Sigmoid colon (tissue), 7 donors: ENCODE data around the gene HNRNPAB. TPM values are rescaled to one million over a fixed set of nuclear protein-coding genes. Genes with fewer than 3 reads are reported as not detected.
"Not testable (repeated sequence)": the region's sequence is repeated elsewhere in the genome, so short reads cannot be mapped to it uniquely, and the experiment has no call there.

Experiments used
- DNase-seq: peaks from one replicate; pipeline ENCODE4 v3.0.0-alpha.2; 2019
- H3K27ac ChIP-seq, 4 donors: fragments of 200-600 bp; sonication (generic); one replicate each; pipeline ENCODE4 v1.5.1; 2016 to 2019; ENCODE audit warnings: mild to moderate bottlenecking in 1 of 4
- H3K27me3 ChIP-seq, 3 donors: fragments of 200-600 bp; sonication (generic); one replicate each; pipeline ENCODE4 v1.5.1; 2019; ENCODE audit warnings: mild to moderate bottlenecking in 1 of 3
- H3K36me3 ChIP-seq, 4 donors: fragments of 200-600 bp; sonication (generic); one replicate each; pipeline ENCODE4 v1.5.1; 2016 to 2019
- H3K4me1 ChIP-seq, 4 donors: fragments of 200-600 bp; sonication (generic); one replicate each; pipeline ENCODE4 v1.5.1; 2017 to 2019
- H3K4me3 ChIP-seq, 4 donors: fragments of 200-600 bp; sonication (generic); one replicate each; pipeline ENCODE4 v1.5.1; 2017 to 2019; ENCODE audit warnings: mild to moderate bottlenecking in 2 of 4, moderate library complexity in 1 of 4
- H3K9me3 ChIP-seq, 4 donors: fragments of 200-600 bp in 3 of 4; sonication (generic) in 3 of 4; one replicate each; pipeline versions ENCODE4 v1.5.1 to v1.6.1; 2013 to 2019
- CTCF ChIP-seq, 4 experiments: fragments of 450-650 bp in 3 of 4; fragments of 200-600 bp in 1 of 4; IDR thresholded peaks; one replicate each; pipeline ENCODE4 v1.5.1; 2016 to 2019; ENCODE audit warnings: antibody characterized with exemption in 4 of 4, mild to moderate bottlenecking in 3 of 4, moderate library complexity in 2 of 4
- EP300 ChIP-seq, 4 donors: sonication (generic); formaldehyde crosslinking; IDR thresholded peaks; one replicate each; pipeline ENCODE4 v1.6.1; 2017; ENCODE audit warnings: antibody characterized with exemption in 4 of 4
- POLR2A ChIP-seq, 2 donors: fragments of 450-650 bp; IDR thresholded peaks; one replicate each; pipeline ENCODE4 v1.6.1; 2016; ENCODE audit warnings: antibody characterized with exemption in 2 of 2, mild to moderate bottlenecking in 2 of 2, moderate library complexity in 2 of 2
- POLR2AphosphoS5 ChIP-seq, 4 donors: sonication (generic); formaldehyde crosslinking; IDR thresholded peaks; one replicate each; pipeline ENCODE4 v1.6.1; 2017; ENCODE audit warnings: antibody characterized with exemption in 4 of 4
- WGBS, 2 donors: extraction: QIAGEN DNeasy Blood & Tissue Kit; methylation state at CpG; one replicate each; pipeline ENCODE4 v1.1.7; 2013; 5-methylcytosine and 5-hydroxymethylcytosine counted together
- intact Hi-C: fragments of 100-400 bp; cut with DNase I; formaldehyde crosslinking; loops from one replicate; pipeline ENCODE4 v1.15.1; 2023
- polyA plus RNA-seq, 3 donors: library from polyadenylated mRNA; stranded (reverse); fragments of 200-250 nt; gene quantifications; one replicate each; pipeline ENCODE4 v1.2.3, GENCODE V29; 2013
- total RNA-seq, 4 donors: library from RNA; depleted of rRNA; stranded (reverse); fragments of >200 nt; gene quantifications; one replicate each; pipeline ENCODE4 v1.1.0, GENCODE V29; 2016
- donor health status: healthy with polysubstance abuse.
- donor health status: Bipolar disorder and iron deficiency.
- donor health status: healthy.

The HNRNPAB gene
- total and polyA plus RNA-seq, 7 donors: 77.8 to 227 (median 101) TPM

- no peak for DNase-seq
- H3K36me3 ChIP-seq: peaks cover 0 to 61% (median 11%) of the 10 kb centered on the region in 4 donors
Measured at GRCh38 chr5:178228609-178229008, 24.3 kb downstream of the HNRNPAB start.

GRCh38 chr5:178229111-178229510 is 24.8 kb downstream of the HNRNPAB start:
- DNase-seq, intact Hi-C loops, H3K4me3 ChIP-seq, H3K27ac ChIP-seq, H3K9me3 ChIP-seq, H3K27me3 ChIP-seq: not testable (repeated sequence)
- peaks cover 0 to 60% (median 11%) of the 10 kb centered on the region in 4 donors for H3K36me3 ChIP-seq
- H3K4me1 ChIP-seq: peaks cover 0 to 29% (median 27%) of the 10 kb centered on the region in 4 donors
- 92 to 95% methylated on average over 13 of the region's 13 CpGs for WGBS, 2 donors

More at GRCh38 chr5:178228609-178229008, 24.3 kb downstream of the HNRNPAB start:
- Histone ChIP-seq H3K27me3 (no peaks in the 10 kb centered on the region), H3K9me3 (no peaks in the 10 kb centered on the region), H3K4me1 (peaks cover 0 to 29% (median 27%) of the 10 kb centered on the region in 4 donors), H3K27ac (no peak overlapping the region), H3K4me3 (no peak overlapping the region)
- WGBS, 2 donors: 95% methylated on average over 11 of the region's 11 CpGs
- TF ChIP-seq POLR2A (IDR thresholded peaks at IDR 0.05) (no peak), CTCF (IDR thresholded peaks at IDR 0.05) (no peak)
- intact Hi-C loops: no loop called here

DNA sequence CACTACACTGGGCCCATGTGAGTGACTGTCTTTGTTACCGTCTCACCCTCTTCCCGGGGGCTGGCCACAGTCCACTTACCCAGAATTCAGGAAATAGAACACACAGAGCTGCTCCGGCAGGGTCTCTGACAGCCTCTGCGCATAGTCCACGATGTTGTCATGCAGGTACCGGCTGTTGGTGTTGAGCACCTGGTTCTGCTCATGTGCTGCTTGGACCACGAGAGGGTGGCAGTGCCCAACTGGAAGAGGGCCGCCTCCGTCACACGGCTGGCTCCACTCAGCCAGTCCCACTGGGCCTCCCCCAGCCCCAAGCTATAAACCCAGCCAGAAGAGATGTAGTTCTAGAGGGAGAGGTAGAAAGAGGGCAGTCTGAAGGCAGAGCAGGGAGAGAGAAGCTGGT is 25.5 kb downstream of the HNRNPAB start:
- TF ChIP-seq POLR2AphosphoS5 (IDR thresholded peaks at IDR 0.05): no peak
- TF ChIP-seq POLR2A (IDR thresholded peaks at IDR 0.05): no peak
- no peak for TF ChIP-seq CTCF (IDR thresholded peaks at IDR 0.05)
- no peak for TF ChIP-seq EP300 (IDR thresholded peaks at IDR 0.05)
- H3K27me3 ChIP-seq: no peaks in the 10 kb centered on the region
- intact Hi-C loops: no loop called here
- no peak overlapping the region for H3K4me3 ChIP-seq
- H3K27ac ChIP-seq: no peak overlapping the region
- no peak for DNase-seq
- H3K36me3 ChIP-seq: peaks cover 0 to 54% (median 8%) of the 10 kb centered on the region in 4 donors
- peaks cover 0 to 29% (median 27%) of the 10 kb centered on the region in 4 donors for H3K4me1 ChIP-seq
- 92 to 96% methylated on average over 10 of the region's 10 CpGs for WGBS, 2 donors
- no peaks in the 10 kb centered on the region for H3K9me3 ChIP-seq

- Histone ChIP-seq H3K36me3 (peaks cover 0 to 45% (median 8%) of the 10 kb centered on the region in 4 donors), H3K27ac (peak overlapping the region in 2 of 4 donors; percentile 87 to 97), H3K27me3 (no peaks in the 10 kb centered on the region), H3K4me3 (peak overlapping the region; percentile 65 to 92 (median 80)), H3K4me1 (peaks cover 0 to 29% (median 27%) of the 10 kb centered on the region in 4 donors), H3K9me3 (no peaks in the 10 kb centered on the region)
- TF ChIP-seq CTCF (IDR thresholded peaks at IDR 0.05): no peak
- no peak for TF ChIP-seq EP300 (IDR thresholded peaks at IDR 0.05)
- no peak for TF ChIP-seq POLR2AphosphoS5 (IDR thresholded peaks at IDR 0.05)
- TF ChIP-seq POLR2A (IDR thresholded peaks at IDR 0.05): no peak
- intact Hi-C loops: no loop called here
- DNase-seq: no peak
- 35 to 69% methylated on average over 9 of the region's 9 CpGs for WGBS, 2 donors
Measured at GRCh38 chr5:178230879-178231538, 26.7 kb downstream of the HNRNPAB start.

- H3K9me3 ChIP-seq: no peaks in the 10 kb centered on the region
- H3K4me3 ChIP-seq: peak overlapping the region; percentile 65 to 92 (median 80)
- peaks cover 0 to 40% (median 8%) of the 10 kb centered on the region in 4 donors for H3K36me3 ChIP-seq
- no peak for TF ChIP-seq POLR2A (IDR thresholded peaks at IDR 0.05)
- TF ChIP-seq POLR2AphosphoS5 (IDR thresholded peaks at IDR 0.05): no peak
- TF ChIP-seq CTCF (IDR thresholded peaks at IDR 0.05): no peak
- intact Hi-C loops: loop anchor here (2.0 kb wide), 3 partner anchors 27 to 395 kb away; partner anchors contain the start of genes CLK4, COL23A1 and HNRNPAB
- no peaks in the 10 kb centered on the region for H3K27me3 ChIP-seq
- WGBS, 2 donors: 7 to 25% methylated on average over 21 of the region's 21 CpGs
- peaks cover 0 to 29% (median 27%) of the 10 kb centered on the region in 4 donors for H3K4me1 ChIP-seq
- DNase-seq: no peak
- H3K27ac ChIP-seq: peak overlapping the region; percentile 87 to 97 (median 96)
Measured at GRCh38 chr5:178231539-178232123, 27.3 kb downstream of the HNRNPAB start.
